KMS-11 (cell line): Measurements from ENCODE around the gene NPM3.

Experiments used
- H2AFZ ChIP-seq: fragments of 200-600 bp; sonication (generic); 2 replicates; pipeline ENCODE4 v1.6.1; 2016; ENCODE audit warnings: antibody characterized with exemption, mixed run types, low read depth
- H3K27ac ChIP-seq: fragments of 200-600 bp; sonication (generic); 2 replicates; pipeline ENCODE4 v1.6.1; 2016; ENCODE audit warnings: mild to moderate bottlenecking, mixed run types
- H3K27me3 ChIP-seq: fragments of 200-600 bp; sonication (generic); 2 replicates; pipeline ENCODE4 v1.6.1; 2017; ENCODE audit warnings: mild to moderate bottlenecking, low read depth, mixed run types, moderate library complexity; ENCODE audit not compliant: insufficient read depth
- H3K36me3 ChIP-seq: fragments of 200-600 bp; sonication (generic); 2 replicates; pipeline ENCODE4 v1.6.1; 2017; ENCODE audit warnings: mild to moderate bottlenecking, mixed run types; ENCODE audit not compliant: insufficient read depth
- H3K4me1 ChIP-seq: fragments of 200-600 bp; sonication (generic); 2 replicates; pipeline ENCODE4 v1.6.1; 2016; ENCODE audit warnings: mild to moderate bottlenecking, low read depth, mixed run types; ENCODE audit not compliant: poor library complexity, severe bottlenecking
- H3K4me2 ChIP-seq: fragments of 200-600 bp; sonication (generic); 2 replicates; pipeline ENCODE4 v1.7.0; 2016; ENCODE audit warnings: mild to moderate bottlenecking, mixed run types
- H3K4me3 ChIP-seq: fragments of 200-600 bp; sonication (generic); IDR thresholded peaks from 2 replicates; pipeline ENCODE4 v1.6.1; 2017; ENCODE audit warnings: low read depth, low read length, mixed read lengths; ENCODE audit not compliant: insufficient read depth
- H3K79me2 ChIP-seq: fragments of 200-600 bp; sonication (generic); 2 replicates; pipeline ENCODE4 v1.6.1; 2016; ENCODE audit warnings: low read depth, mixed run types; ENCODE audit not compliant: insufficient read depth
- H3K9ac ChIP-seq: fragments of 200-600 bp; sonication (generic); 2 replicates; pipeline ENCODE4 v1.6.1; 2016; ENCODE audit warnings: mild to moderate bottlenecking, mixed run types
- H4K20me1 ChIP-seq: fragments of 200-600 bp; sonication (generic); 2 replicates; pipeline ENCODE4 v1.6.1; 2016; ENCODE audit warnings: mild to moderate bottlenecking, mixed run types; ENCODE audit not compliant: insufficient read depth
- CTCF ChIP-seq: fragments of 200-600 bp; sonication (generic); conservative IDR thresholded peaks from 2 replicates; pipeline ENCODE4 v1.6.1; 2017; ENCODE audit warnings: low read depth, mild to moderate bottlenecking, antibody characterized with exemption, low read length, moderate library complexity, mixed read lengths

The NPM3 gene

DNA sequence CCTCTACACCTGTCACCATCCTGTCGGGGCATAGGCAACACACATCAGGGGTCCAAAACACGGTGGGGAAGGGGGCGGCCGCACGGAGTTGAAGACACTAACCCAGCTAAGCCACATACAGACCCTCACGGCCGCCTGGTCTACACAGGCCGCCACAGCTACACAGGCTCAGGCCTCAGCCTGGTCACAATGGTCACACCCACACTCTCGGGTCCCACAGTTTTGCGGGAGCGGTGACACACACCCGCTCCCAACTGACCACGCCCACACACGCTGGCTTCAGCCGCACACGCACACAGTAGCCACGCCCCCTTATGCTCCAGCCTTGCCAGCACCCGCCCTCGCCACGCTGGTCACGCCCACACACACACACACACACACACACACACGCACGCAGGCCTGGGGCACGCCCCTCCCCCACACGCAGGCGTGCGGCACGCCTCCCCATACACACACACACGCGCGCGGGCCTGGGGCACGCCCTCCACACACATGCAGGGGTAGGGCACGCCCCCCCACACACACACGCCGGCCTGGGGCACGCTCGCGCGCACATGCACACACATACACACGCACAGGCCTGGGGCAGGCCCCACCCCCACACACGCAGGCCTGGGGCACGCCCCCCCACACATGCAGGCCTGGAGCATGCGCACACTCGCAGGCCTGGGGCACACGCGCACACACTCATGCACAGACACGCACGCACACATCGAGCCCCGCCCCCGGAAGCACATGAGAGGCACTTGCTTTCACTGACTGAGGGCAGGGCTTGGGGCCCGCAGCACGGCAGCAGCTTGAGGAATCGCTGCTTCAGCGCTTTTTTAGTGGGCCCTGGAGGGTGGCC is 47.3 kb upstream of the NPM3 start:
- Histone ChIP-seq H4K20me1 (no peaks in the 10 kb centered on the region), H3K4me1 (peaks cover 17% of the 10 kb centered on the region), H3K4me3 (no peak overlapping the region), H2AFZ (peak overlapping the region; percentile 85), H3K4me2 (peak overlapping the region; percentile 89), H3K9ac (peak overlapping the region; percentile 61; the same call in 1 of the 2 replicates), H3K27me3 (no peaks in the 10 kb centered on the region), H3K27ac (peak overlapping the region; percentile 76), H3K36me3 (no peaks in the 10 kb centered on the region), H3K79me2 (no peaks in the 10 kb centered on the region)
- TF ChIP-seq CTCF: no peak

- peak overlapping the region; percentile 89 for H3K4me2 ChIP-seq
- no peaks in the 10 kb centered on the region for H3K27me3 ChIP-seq
- no peak overlapping the region for H3K4me3 ChIP-seq
- H2AFZ ChIP-seq: peak overlapping the region; percentile 85; the same call in 1 of the 2 replicates
- H3K4me1 ChIP-seq: peaks cover 17% of the 10 kb centered on the region
- H3K27ac ChIP-seq: peak overlapping the region; percentile 76
- H3K9ac ChIP-seq: peak overlapping the region; percentile 61; the same call in 1 of the 2 replicates
- no peaks in the 10 kb centered on the region for H3K36me3 ChIP-seq
- TF ChIP-seq CTCF: no peak
- H3K79me2 ChIP-seq: no peaks in the 10 kb centered on the region
- no peaks in the 10 kb centered on the region for H4K20me1 ChIP-seq
Measured at GRCh38 chr10:101829561-101830315, 46.5 kb upstream of the NPM3 start.

DNA sequence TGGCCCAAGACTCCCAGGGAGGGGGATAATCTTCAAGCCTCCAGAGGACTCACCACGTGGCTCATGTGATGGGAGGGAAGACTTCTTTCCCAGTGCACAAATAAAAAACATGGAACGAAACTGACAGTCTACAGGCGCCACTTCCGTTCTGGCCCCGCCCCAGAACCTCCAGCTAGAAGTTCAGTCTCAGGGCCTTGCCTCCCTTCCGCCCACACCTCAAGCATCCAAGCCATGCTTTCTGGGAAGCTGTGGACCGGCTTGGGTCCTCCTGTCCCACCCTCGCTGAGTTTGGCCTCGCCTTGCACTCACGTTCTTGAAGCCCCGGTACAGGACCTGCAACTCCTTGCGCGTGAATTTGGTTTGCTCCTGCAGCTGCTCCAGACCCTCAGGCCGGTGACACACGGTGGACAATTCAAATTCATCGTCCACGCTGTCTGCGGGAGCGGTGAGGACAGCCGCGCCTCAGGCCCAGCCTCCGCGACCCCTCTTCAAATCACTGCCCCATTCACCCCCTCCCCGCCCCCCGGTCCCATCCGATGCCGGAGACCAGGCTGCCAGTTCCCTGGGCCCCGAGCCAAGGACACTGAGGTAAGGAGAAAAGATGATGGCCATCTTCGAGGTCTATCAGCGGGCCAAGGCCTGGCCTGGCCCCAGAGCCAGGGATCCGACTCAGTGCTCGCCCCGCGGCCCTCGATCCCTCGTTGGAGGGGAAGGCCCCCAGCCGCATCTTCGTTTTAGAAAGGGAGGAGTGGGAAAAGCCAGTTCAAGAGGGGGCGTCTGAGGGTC is 45.7 kb upstream of the NPM3 start:
- Histone ChIP-seq H2AFZ (no peak overlapping the region), H3K79me2 (no peaks in the 10 kb centered on the region), H3K27ac (no peak overlapping the region), H3K4me1 (peaks cover 17% of the 10 kb centered on the region), H3K9ac (no peak overlapping the region), H3K27me3 (no peaks in the 10 kb centered on the region), H3K36me3 (no peaks in the 10 kb centered on the region), H3K4me2 (peak overlapping the region; percentile 48), H3K4me3 (no peak overlapping the region), H4K20me1 (no peaks in the 10 kb centered on the region)
- no peak for TF ChIP-seq CTCF

DNA sequence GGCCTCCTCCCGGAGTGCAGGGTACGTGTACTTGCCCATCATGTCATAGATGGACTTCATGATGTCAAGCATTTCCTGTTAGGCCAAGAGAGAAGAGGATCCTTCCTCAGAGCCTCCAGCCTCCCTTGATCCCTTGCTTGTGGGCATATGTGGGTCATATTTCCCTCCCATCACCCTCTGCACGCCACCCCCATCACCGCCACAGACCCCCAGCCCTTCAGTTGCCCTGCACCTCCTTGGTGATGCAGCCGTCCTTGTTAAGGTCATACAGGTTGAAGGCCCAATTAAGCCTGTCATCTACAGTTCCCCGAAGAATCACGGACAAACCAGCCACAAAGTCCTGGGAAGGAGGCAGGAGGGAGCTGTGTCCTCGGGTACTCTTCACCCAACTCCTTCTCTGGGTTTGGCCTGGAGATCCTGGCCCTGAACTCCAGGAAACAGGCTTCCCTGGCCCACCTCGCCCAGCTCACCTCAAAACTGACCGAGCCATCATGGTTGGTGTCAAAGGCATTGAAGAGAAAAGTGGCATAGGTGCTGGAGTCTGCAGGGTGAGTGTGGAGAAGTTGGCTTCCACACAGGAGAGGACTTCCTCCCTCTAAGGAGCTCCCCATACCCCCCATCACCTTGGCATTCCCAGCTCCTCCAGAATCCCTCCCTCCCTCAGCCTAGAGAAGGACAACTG is 44.8 kb upstream of the NPM3 start:
- Histone ChIP-seq H2AFZ (no peak overlapping the region), H4K20me1 (no peaks in the 10 kb centered on the region), H3K36me3 (no peaks in the 10 kb centered on the region), H3K27me3 (no peaks in the 10 kb centered on the region), H3K27ac (no peak overlapping the region), H3K4me1 (peaks cover 17% of the 10 kb centered on the region), H3K4me2 (no peak overlapping the region), H3K9ac (no peak overlapping the region), H3K4me3 (no peak overlapping the region), H3K79me2 (no peaks in the 10 kb centered on the region)
- TF ChIP-seq CTCF: no peak
